ENCODE results near the gene SOX11.

SOX11 gene

DNA sequence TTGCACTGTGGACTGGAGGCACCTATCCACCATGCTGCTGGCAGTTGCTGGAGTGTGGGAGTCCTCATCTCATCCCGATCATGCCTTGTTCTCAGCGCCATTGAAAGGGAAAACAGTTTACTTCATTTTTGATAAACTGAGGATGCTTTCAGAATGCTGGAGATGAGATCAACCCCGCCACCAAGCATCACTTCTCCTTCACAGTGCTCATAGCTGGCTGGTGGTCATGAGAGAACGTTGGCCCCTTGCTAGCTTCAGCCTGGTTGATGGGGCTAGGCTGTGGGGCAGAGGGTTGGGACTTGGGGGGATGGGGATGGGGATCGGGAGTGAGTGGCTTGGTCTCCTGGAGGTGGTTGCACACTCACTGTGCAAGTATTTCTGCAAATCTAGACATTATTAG, 30.1 kb downstream of the SOX11 start:
- H3K4me3 ChIP-seq (ENCODE audit: low read depth, low read length) = no peak overlapping the region

GRCh38 chr2:5723791-5724735, 31.9 kb downstream of the SOX11 start:
- H3K4me3 ChIP-seq (ENCODE audit: low read depth, low read length) = no peak overlapping the region

DNA sequence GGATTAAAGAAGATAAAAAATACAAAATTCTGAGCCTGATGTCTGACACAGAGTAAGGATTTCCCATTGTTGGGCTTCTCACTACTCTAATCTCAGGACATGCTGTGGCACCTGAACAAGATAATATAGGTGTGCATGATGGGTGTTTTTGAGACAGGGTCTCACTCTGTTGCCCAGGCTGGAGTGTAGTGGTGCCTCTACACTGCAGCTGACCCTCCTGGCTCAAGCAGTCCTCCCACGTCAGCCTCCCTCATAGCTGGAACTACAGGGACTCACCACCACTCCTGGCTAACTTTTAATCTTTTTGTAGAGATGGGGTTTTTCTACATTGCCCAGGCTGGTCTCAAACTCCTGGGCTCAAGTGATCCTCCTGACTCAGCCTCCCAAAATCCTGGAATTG, 32.9 kb downstream of the SOX11 start:
- no peak overlapping the region for H3K4me3 ChIP-seq (ENCODE audit: low read depth, low read length)

GRCh38 chr2:5725794-5726463, 33.7 kb downstream of the SOX11 start:
- H3K4me3 ChIP-seq (ENCODE audit: low read depth, low read length) = peak overlapping the region; percentile 41

- no peak overlapping the region for H3K4me3 ChIP-seq (ENCODE audit: low read depth, low read length)
Measured at GRCh38 chr2:5727235-5727634, 35.1 kb downstream of the SOX11 start.

DNA sequence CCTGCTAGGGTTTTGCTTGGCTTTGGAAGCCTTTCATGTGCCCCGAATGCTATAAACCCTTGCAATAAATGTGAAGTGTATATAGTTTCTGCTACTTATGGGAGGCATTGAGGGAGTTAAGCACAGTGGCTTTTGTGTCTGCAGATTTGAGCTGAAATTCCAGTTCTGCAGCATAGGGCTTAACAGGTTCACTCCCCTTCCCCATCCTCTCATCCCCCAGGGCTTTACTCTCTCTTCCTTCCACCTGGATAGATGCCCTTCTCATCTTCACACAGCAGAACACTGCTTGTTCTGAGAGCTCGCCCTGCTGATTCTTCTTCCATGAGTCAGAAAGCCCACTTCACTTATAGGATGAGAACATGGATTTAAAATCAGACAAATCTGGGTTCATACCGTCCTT, 37.2 kb downstream of the SOX11 start:
- no peak overlapping the region for H3K4me3 ChIP-seq (ENCODE audit: low read depth, low read length)

DNA sequence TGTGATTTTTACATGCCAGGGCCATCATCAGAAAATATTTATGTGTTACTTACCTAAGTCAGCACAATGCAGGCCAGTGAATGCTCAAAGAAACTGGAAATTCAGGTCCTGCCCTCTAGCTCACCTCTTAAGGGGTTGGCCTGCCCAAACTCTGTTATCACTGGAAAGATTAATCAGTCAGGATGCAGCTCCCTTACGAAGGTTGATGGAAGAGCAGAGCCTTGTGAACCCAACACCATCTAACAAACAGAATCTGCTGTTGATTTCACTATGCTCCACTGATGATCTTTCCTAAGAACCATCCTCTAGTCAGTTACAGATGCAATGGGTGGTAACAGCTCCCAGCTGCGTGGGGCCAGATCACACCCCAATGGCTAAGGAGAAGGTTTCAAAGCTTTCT, 38.2 kb downstream of the SOX11 start:
- no peak overlapping the region for H3K4me3 ChIP-seq (ENCODE audit: low read depth, low read length)

DNA sequence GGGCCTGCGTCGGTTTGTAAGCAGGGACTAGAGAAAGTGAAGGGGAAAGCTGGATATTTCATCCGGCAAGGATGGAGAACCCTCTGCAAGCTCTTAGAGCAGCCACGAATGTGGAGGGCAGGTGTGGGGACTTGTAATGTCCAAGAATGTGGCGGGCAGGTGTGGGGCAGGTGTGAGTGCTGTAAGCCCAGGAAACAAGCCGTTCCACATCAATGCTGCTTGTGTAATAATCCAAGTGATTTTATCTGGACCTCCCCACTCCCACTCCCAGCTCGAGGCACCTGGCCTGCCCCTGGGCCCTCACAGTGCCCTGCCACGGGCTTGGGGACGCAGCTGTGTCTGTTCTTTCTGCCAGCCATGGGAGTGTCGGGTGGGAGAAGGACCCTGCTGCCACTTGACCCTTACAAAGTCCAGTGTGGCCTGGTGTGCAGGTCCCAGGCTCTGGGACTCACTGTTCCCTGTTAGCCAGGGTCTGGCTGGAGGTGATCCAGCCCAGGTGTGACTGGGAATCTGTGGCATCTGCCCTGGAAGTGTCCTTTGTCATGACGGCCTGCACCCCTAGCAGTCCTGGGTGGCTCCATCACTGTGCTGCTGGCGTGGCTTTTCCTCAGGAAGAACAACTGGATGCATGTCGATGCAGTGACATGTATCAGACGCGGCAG, 42.8 kb downstream of the SOX11 start:
- H3K4me3 ChIP-seq (ENCODE audit: low read depth, low read length) = no peak overlapping the region

GRCh38 chr2:5735521-5735861, 43.3 kb downstream of the SOX11 start:
- H3K4me3 ChIP-seq (ENCODE audit: low read depth, low read length) = no peak overlapping the region

GRCh38 chr2:5736050-5736449, 43.9 kb downstream of the SOX11 start:
- no peak overlapping the region for H3K4me3 ChIP-seq (ENCODE audit: low read depth, low read length)

DNA sequence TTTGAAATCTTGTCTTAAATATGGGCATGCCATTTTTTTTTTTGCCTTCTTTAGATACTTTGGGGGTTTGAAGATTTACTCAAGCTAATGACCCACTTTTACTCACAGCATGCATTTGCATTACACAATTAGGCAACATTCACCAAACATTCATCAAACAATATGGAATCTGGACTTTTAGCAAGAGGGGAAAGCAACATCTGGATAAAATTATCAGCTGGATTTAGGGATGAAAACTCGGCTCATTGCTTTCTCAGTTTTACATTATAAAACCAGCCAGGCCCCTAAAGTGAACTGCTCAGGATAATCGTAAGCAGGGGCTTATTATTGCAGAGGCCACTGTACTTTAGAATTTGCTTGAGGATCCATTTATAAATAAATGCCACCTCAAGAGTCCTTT, 44.7 kb downstream of the SOX11 start:
- H3K4me3 ChIP-seq (ENCODE audit: low read depth, low read length) = no peak overlapping the region

GRCh38 chr2:5740053-5740452, 47.9 kb downstream of the SOX11 start:
- no peak overlapping the region for H3K4me3 ChIP-seq (ENCODE audit: low read depth, low read length)

DNA sequence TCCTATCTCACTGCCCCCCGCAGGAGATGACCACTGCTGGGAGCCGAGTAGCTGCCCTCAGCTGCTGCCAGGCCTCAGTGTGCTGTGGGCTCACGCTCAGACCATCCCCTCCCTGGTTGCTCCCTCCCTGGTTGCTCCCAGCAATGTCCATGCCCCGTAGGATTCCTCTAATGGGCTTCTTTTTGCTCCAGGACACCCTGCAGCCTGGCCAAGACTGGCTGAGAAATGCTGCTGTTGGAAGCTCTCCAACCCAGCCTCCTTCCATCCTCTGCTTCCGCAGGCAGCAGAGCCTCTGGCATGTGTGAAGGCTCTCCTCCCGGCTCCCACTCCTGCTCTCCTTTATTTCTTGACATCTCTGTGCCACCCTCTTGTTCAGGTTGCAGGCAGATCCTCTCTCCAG, 48.6 kb downstream of the SOX11 start:
- H3K4me3 ChIP-seq (ENCODE audit: low read depth, low read length) = no peak overlapping the region

DNA sequence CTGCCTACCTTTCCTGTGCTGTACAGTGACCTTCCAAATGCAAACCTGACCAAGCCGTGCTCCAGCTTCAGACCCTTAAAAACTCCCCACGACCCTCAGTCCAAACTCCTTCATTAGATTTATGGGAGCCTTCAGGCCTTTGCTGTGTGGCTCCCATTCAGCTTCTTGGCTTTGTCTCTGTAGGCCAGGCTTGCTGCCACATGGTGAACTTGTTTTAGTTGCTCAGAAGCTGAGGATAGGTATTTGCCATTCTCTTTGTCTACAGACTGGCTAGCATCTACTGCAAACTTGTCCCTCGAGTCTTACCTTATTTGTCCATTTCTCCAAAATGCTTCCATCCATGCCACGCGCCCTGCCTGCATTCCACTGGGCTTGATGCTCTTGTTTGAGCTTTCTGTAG, 49.1 kb downstream of the SOX11 start:
- H3K4me3 ChIP-seq (ENCODE audit: low read depth, low read length) = no peak overlapping the region

GRCh38 chr2:5742126-5742525, 49.9 kb downstream of the SOX11 start:
- no peak overlapping the region for H3K4me3 ChIP-seq (ENCODE audit: low read depth, low read length)

DNA sequence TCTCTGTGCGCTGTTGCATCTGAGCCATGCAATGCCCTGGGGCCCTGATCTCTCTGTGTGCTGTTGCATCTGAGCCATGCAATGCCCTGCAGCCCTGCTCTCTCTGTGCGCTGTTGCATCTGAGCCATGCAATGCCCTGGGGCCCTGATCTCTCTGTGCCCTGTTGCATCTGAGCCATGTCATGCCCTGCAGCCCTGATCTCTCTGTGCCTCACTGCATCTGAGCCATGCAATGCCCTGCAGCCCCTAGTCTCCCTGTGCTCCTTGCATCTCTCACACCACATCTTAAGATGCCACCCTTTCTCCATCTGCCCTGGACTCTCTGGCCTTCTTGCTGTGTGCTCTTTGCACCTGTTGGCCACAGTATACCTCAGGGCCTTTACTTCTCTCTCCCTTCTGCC, 56.2 kb downstream of the SOX11 start:
- no peak overlapping the region for H3K4me3 ChIP-seq (ENCODE audit: low read depth, low read length)

- H3K4me3 ChIP-seq (ENCODE audit: low read depth, low read length) = no peak overlapping the region
Measured at GRCh38 chr2:5748946-5749345, 56.8 kb downstream of the SOX11 start.

GRCh38 chr2:5749347-5749746, 57.2 kb downstream of the SOX11 start:
- no peak overlapping the region for H3K4me3 ChIP-seq (ENCODE audit: low read depth, low read length)

Measured in iPS-11a (cell line).